HepG2 (cell line): ENCODE data around the gene ZNRF3. TPM values are rescaled to one million over a fixed set of nuclear protein-coding genes. Genes with fewer than 3 reads are reported as not detected.

Source experiments
- EED ChIP-seq: sonication (generic); formaldehyde crosslinking; IDR thresholded peaks from 2 replicates; pipeline ENCODE4 v1.5.0; 2020; ENCODE audit warnings: mild to moderate bottlenecking, missing genetic modification reagents
- FOXC1 ChIP-seq: sonication (generic); formaldehyde crosslinking; IDR thresholded peaks from 2 replicates; pipeline ENCODE4 v1.8.0; 2022; ENCODE audit warnings: mild to moderate bottlenecking, missing genetic modification reagents, borderline replicate concordance
- FOXP1 ChIP-seq, 2 experiments: fragments of 450-650 bp in 1 of 2; IDR thresholded peaks; 2 replicates each; pipeline ENCODE4 v1.6.1; 2017 to 2018; ENCODE audit warnings: antibody characterized with exemption in 1 of 2
- IRX3 ChIP-seq: sonication (generic); formaldehyde crosslinking; IDR thresholded peaks from 2 replicates; pipeline ENCODE4 v1.8.1; 2023; ENCODE audit warnings: mild to moderate bottlenecking, low read depth, missing genetic modification reagents, borderline replicate concordance
- KMT2A ChIP-seq: sonication (generic); formaldehyde crosslinking; IDR thresholded peaks from 2 replicates; pipeline ENCODE4 v1.4.0; 2020; ENCODE audit warnings: missing genetic modification reagents
- ZBTB8A ChIP-seq: sonication (generic); formaldehyde crosslinking; IDR thresholded peaks from 2 replicates; pipeline ENCODE4 v1.4.0; 2020; ENCODE audit warnings: mild to moderate bottlenecking, low read depth, missing genetic modification reagents, borderline replicate concordance
- ZKSCAN1 ChIP-seq: fragments of 150-350 bp; IDR thresholded peaks from 2 replicates; pipeline ENCODE4 v1.6.1; 2014; ENCODE audit warnings: low read length
- ZNF703 ChIP-seq: sonication (generic); formaldehyde crosslinking; IDR thresholded peaks from 2 replicates; pipeline ENCODE4 v1.5.1; 2020; ENCODE audit warnings: missing genetic modification reagents, mild to moderate bottlenecking, moderate library complexity, borderline replicate concordance
- ZNF781 ChIP-seq: sonication (generic); formaldehyde crosslinking; IDR thresholded peaks from 2 replicates; pipeline ENCODE4 v1.5.1; 2020; ENCODE audit warnings: borderline replicate concordance, mild to moderate bottlenecking, missing genetic modification reagents; ENCODE audit errors: not compliant biosample characterization
- ZNF850 ChIP-seq: sonication (generic); formaldehyde crosslinking; conservative IDR thresholded peaks from 2 replicates; pipeline ENCODE4 v1.9.0; 2021; ENCODE audit warnings: mild to moderate bottlenecking, missing genetic modification reagents
- ZSCAN21 ChIP-seq: sonication (generic); formaldehyde crosslinking; IDR thresholded peaks from 2 replicates; pipeline ENCODE4 v1.8.0; 2022; ENCODE audit warnings: mild to moderate bottlenecking, missing genetic modification reagents, moderate library complexity, borderline replicate concordance
- polyA plus RNA-seq, 8 experiments: library from polyadenylated mRNA; depleted of rRNA in 3 of 8; stranded (reverse) in 7 of 8; unstranded in 1 of 8; fragments of >200 nt; fragmentation: Illumina TruSeq in 4 of 8; extraction: Trizol in 4 of 8; gene quantifications; 2 replicates each; pipeline versions ENCODE4 v1.2.1 to v1.2.3, GENCODE V29; 2011 to 2016; ENCODE audit warnings: low read depth in 4 of 8, missing spikeins in 1 of 8, mixed read lengths in 1 of 8; ENCODE audit not compliant: insufficient read depth in 1 of 8
- total RNA-seq, 5 experiments: library from RNA; depleted of rRNA; stranded (reverse); fragments of >200 nt; fragmentation: Illumina TruSeq; extraction: Trizol; gene quantifications; 2 replicates each; pipeline ENCODE4 v1.2.3, GENCODE V29; 2016; ENCODE audit warnings: low read depth in 1 of 5
- TF ChIP-seq, protein P1 (sequence below): IDR thresholded peaks from 2 replicates; pipeline ENCODE4 v1.6.1; 2016
- TF ChIP-seq, protein P2 (sequence below): sonication (generic); formaldehyde crosslinking; IDR thresholded peaks from 2 replicates; pipeline ENCODE4 v1.5.0; 2020; ENCODE audit warnings: missing genetic modification reagents
- TF ChIP-seq, protein P3 (sequence below): sonication (generic); formaldehyde crosslinking; IDR thresholded peaks from 2 replicates; pipeline ENCODE4 v1.4.0; 2020; ENCODE audit warnings: missing genetic modification reagents
- TF ChIP-seq, protein P4 (sequence below): sonication (generic); formaldehyde crosslinking; IDR thresholded peaks from 2 replicates; pipeline ENCODE4 v1.4.0; 2020; ENCODE audit warnings: missing genetic modification reagents, borderline replicate concordance
- TF ChIP-seq, protein P5 (sequence below): IDR thresholded peaks from 2 replicates; pipeline ENCODE4 v1.6.1; 2016; ENCODE audit warnings: missing genetic modification reagents, missing compliant biosample characterization
- TF ChIP-seq, protein P6 (sequence below): IDR thresholded peaks from 2 replicates; pipeline ENCODE4 v1.6.1; 2016; ENCODE audit warnings: mild to moderate bottlenecking, missing biosample characterization, missing genetic modification reagents
- TF ChIP-seq, protein P7 (sequence below): sonication (generic); formaldehyde crosslinking; IDR thresholded peaks from 2 replicates; pipeline ENCODE4 v1.4.0; 2020; ENCODE audit warnings: missing genetic modification reagents, borderline replicate concordance

Gene ZNRF3
- total and polyA plus RNA-seq, 2 of the 13 experiments (the other 11 are each of a cell fraction or from before 2014, with no cell fraction given), result 20.3 to 36.7 TPM

DNA sequence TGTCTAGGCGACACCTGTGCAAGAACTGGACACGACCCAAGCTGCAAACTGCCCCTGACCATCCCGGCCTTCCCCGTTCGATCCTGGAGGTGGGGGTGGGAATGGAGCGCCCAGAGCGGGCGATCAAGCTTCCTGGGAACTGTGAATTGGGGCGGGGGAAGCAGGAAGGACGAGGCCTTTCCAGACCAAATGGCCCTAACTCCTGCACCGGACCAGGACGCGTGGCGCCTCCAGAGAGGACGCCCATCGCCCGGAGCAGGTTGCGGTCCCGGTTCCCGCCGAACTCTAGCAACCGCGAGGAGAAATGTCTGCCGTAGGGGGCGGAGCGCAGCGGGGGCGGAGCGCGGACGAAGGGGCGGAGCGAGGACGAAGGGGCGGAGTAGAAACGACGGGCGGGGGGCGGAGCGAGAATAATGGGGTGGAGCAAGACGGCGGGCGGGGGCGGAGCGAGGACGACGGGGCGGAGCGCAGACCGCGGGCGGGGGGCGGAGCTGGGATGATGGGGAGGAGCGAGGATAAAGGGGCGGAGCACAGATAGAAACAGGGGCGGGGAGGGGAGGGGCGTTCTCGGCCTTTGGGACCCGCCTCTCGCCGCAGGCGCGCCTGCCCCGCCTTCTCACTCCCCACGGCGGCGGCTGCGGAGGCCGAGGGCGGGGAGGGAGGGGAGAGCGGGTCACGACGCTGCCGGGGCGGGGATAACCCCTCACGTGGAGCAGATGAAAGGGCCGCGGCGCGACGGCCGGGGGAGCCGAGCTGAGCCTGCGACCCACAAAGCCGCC is at the start of gene ZNRF3 (continued):
- TF ChIP-seq, protein P1, sequence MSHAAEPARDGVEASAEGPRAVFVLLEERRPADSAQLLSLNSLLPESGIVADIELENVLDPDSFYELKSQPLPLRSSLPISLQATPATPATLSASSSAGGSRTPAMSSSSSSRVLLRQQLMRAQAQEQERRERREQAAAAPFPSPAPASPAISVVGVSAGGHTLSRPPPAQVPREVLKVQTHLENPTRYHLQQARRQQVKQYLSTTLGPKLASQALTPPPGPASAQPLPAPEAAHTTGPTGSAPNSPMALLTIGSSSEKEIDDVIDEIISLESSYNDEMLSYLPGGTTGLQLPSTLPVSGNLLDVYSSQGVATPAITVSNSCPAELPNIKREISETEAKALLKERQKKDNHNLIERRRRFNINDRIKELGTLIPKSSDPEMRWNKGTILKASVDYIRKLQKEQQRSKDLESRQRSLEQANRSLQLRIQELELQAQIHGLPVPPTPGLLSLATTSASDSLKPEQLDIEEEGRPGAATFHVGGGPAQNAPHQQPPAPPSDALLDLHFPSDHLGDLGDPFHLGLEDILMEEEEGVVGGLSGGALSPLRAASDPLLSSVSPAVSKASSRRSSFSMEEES (CRISPR knock-in tag), result peak; percentile 73
- TF ChIP-seq ZNF781 (CRISPR knock-in tag) (no peak), EED (peak; percentile 82; the same call in 1 of the 2 replicates), ZKSCAN1 (no peak), ZBTB8A (CRISPR knock-in tag) (no peak), FOXC1 (CRISPR knock-in tag) (peak; percentile 74; the same call in 1 of the 2 replicates), KMT2A (CRISPR knock-in tag) (peak; percentile 55; the same call in 1 of the 2 replicates), ZNF703 (CRISPR knock-in tag) (no peak), ZSCAN21 (no peak), ZNF850 (no peak), IRX3 (CRISPR knock-in tag) (no peak), FOXP1 (IDR thresholded peaks at IDR 0.05) (no peak), FOXP1 (CRISPR knock-in tag; IDR thresholded peaks at IDR 0.05) (peak; percentile 53; the same call in 1 of the 2 replicates)
- TF ChIP-seq, protein P2, sequence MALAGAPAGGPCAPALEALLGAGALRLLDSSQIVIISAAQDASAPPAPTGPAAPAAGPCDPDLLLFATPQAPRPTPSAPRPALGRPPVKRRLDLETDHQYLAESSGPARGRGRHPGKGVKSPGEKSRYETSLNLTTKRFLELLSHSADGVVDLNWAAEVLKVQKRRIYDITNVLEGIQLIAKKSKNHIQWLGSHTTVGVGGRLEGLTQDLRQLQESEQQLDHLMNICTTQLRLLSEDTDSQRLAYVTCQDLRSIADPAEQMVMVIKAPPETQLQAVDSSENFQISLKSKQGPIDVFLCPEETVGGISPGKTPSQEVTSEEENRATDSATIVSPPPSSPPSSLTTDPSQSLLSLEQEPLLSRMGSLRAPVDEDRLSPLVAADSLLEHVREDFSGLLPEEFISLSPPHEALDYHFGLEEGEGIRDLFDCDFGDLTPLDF (CRISPR knock-in tag), result no peak; the same call in 1 of the 2 replicates
- TF ChIP-seq, protein P3, sequence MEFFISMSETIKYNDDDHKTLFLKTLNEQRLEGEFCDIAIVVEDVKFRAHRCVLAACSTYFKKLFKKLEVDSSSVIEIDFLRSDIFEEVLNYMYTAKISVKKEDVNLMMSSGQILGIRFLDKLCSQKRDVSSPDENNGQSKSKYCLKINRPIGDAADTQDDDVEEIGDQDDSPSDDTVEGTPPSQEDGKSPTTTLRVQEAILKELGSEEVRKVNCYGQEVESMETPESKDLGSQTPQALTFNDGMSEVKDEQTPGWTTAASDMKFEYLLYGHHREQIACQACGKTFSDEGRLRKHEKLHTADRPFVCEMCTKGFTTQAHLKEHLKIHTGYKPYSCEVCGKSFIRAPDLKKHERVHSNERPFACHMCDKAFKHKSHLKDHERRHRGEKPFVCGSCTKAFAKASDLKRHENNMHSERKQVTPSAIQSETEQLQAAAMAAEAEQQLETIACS (CRISPR knock-in tag), result no peak
- TF ChIP-seq, protein P4, sequence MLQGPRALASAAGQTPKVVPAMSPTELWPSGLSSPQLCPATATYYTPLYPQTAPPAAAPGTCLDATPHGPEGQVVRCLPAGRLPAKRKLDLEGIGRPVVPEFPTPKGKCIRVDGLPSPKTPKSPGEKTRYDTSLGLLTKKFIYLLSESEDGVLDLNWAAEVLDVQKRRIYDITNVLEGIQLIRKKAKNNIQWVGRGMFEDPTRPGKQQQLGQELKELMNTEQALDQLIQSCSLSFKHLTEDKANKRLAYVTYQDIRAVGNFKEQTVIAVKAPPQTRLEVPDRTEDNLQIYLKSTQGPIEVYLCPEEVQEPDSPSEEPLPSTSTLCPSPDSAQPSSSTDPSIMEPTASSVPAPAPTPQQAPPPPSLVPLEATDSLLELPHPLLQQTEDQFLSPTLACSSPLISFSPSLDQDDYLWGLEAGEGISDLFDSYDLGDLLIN (CRISPR knock-in tag), result no peak
- TF ChIP-seq, protein P5, sequence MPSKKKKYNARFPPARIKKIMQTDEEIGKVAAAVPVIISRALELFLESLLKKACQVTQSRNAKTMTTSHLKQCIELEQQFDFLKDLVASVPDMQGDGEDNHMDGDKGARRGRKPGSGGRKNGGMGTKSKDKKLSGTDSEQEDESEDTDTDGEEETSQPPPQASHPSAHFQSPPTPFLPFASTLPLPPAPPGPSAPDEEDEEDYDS (CRISPR knock-in tag), result peak; percentile 90
- TF ChIP-seq, protein P6, sequence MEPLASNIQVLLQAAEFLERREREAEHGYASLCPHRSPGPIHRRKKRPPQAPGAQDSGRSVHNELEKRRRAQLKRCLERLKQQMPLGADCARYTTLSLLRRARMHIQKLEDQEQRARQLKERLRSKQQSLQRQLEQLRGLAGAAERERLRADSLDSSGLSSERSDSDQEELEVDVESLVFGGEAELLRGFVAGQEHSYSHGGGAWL (CRISPR knock-in tag), result 0 out of 2 replicates have a peak, but pooled peaks have one; percentile 20
- TF ChIP-seq, protein P7, sequence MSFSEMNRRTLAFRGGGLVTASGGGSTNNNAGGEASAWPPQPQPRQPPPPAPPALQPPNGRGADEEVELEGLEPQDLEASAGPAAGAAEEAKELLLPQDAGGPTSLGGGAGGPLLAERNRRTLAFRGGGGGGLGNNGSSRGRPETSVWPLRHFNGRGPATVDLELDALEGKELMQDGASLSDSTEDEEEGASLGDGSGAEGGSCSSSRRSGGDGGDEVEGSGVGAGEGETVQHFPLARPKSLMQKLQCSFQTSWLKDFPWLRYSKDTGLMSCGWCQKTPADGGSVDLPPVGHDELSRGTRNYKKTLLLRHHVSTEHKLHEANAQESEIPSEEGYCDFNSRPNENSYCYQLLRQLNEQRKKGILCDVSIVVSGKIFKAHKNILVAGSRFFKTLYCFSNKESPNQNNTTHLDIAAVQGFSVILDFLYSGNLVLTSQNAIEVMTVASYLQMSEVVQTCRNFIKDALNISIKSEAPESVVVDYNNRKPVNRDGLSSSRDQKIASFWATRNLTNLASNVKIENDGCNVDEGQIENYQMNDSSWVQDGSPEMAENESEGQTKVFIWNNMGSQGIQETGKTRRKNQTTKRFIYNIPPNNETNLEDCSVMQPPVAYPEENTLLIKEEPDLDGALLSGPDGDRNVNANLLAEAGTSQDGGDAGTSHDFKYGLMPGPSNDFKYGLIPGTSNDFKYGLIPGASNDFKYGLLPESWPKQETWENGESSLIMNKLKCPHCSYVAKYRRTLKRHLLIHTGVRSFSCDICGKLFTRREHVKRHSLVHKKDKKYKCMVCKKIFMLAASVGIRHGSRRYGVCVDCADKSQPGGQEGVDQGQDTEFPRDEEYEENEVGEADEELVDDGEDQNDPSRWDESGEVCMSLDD (CRISPR knock-in tag), result no peak
